GM12891 (cell line): ENCODE results near the gene PCSK5.

ENCODE experiments used
- POLR2A ChIP-seq: IDR thresholded peaks from 2 replicates; pipeline ENCODE4 v1.6.1; 2011; ENCODE audit warnings: low read depth, low read length, control low read depth
- POLR2AphosphoS5 ChIP-seq: IDR thresholded peaks from 2 replicates; pipeline ENCODE4 v1.6.1; 2011; ENCODE audit warnings: low read depth, low read length, control low read depth

GRCh38 chr9:76322810-76323209 is 432.3 kb downstream of the PCSK5 start:
- TF ChIP-seq POLR2AphosphoS5 (no peak), POLR2A (no peak)
